Nephron progenitor cell (in vitro differentiated cells): ENCODE results near the gene ERICH3.

Experiments used
- DNase-seq: peaks from one replicate; pipeline ENCODE4 v3.0.0; 2021
- H3K27ac Mint-ChIP-seq: 2 replicates; pipeline ENCODE4 v1.8.0; 2021; ENCODE audit warnings: mild to moderate bottlenecking, moderate library complexity, mixed read lengths
- H3K27me3 Mint-ChIP-seq: 2 replicates; pipeline ENCODE4 v1.8.0; 2021; ENCODE audit warnings: mild to moderate bottlenecking, low read depth, mixed read lengths; ENCODE audit not compliant: poor library complexity
- H3K36me3 Mint-ChIP-seq: 2 replicates; pipeline ENCODE4 v1.8.0; 2021; ENCODE audit warnings: low read depth, mixed read lengths
- H3K4me1 Mint-ChIP-seq: 2 replicates; pipeline ENCODE4 v1.8.0; 2021; ENCODE audit warnings: mixed read lengths
- H3K4me3 Mint-ChIP-seq: 2 replicates; pipeline ENCODE4 v1.8.0; 2021; ENCODE audit warnings: mild to moderate bottlenecking, moderate library complexity, mixed read lengths
- H3K9me3 Mint-ChIP-seq: 2 replicates; pipeline ENCODE4 v1.8.0; 2021; ENCODE audit warnings: mild to moderate bottlenecking, moderate library complexity, mixed read lengths
- TF ChIP-seq, protein P1 (sequence below): fragments of 200-600 bp; sonication (generic); IDR thresholded peaks from 2 replicates; pipeline ENCODE4 v1.5.0; 2021; ENCODE audit warnings: antibody characterized with exemption

The ERICH3 gene

DNA sequence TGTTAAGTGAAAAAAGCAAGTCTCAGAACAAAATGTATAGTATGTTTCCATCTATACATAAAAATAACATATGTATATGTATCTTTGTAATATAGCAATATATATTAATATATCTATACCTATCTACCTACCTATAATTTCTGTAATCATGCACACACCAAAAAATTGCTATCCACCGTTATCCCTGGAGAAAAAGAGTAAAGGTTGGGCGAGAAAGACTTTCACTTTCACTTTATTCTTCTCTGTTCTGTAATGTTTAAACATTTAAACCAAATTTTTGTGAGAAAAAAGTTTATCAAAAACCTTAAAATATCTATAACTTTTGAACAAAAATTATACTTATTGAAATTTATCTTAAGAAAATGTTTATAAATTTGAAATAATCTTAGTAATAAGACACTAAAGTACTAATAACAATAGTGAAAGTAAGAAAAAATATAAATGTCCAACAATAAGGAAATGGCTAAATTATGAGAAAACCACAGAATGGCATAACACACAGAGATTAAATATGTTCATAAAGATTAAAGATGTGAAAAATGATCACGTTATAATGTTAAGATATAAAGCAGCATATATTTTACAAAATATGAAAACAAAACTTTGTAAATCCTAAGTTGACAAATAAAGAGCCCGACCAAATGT, 87.2 kb downstream of the ERICH3 start:
- no peak for DNase-seq
- Mint-ChIP-seq H3K27me3 (no peaks in the 10 kb centered on the region), H3K9me3 (no peaks in the 10 kb centered on the region), H3K4me1 (no peaks in the 10 kb centered on the region), H3K36me3 (no peaks in the 10 kb centered on the region), H3K4me3 (no peak overlapping the region), H3K27ac (no peak overlapping the region)
- TF ChIP-seq, protein P1, sequence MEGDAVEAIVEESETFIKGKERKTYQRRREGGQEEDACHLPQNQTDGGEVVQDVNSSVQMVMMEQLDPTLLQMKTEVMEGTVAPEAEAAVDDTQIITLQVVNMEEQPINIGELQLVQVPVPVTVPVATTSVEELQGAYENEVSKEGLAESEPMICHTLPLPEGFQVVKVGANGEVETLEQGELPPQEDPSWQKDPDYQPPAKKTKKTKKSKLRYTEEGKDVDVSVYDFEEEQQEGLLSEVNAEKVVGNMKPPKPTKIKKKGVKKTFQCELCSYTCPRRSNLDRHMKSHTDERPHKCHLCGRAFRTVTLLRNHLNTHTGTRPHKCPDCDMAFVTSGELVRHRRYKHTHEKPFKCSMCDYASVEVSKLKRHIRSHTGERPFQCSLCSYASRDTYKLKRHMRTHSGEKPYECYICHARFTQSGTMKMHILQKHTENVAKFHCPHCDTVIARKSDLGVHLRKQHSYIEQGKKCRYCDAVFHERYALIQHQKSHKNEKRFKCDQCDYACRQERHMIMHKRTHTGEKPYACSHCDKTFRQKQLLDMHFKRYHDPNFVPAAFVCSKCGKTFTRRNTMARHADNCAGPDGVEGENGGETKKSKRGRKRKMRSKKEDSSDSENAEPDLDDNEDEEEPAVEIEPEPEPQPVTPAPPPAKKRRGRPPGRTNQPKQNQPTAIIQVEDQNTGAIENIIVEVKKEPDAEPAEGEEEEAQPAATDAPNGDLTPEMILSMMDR = no peak

GRCh38 chr1:74584185-74584584, 89.4 kb downstream of the ERICH3 start:
- Mint-ChIP-seq H3K27ac (no peak overlapping the region), H3K36me3 (no peaks in the 10 kb centered on the region), H3K27me3 (no peaks in the 10 kb centered on the region), H3K4me1 (no peaks in the 10 kb centered on the region), H3K9me3 (no peaks in the 10 kb centered on the region), H3K4me3 (no peak overlapping the region)
- TF ChIP-seq, protein P1 = no peak
- DNase-seq = no peak

DNA sequence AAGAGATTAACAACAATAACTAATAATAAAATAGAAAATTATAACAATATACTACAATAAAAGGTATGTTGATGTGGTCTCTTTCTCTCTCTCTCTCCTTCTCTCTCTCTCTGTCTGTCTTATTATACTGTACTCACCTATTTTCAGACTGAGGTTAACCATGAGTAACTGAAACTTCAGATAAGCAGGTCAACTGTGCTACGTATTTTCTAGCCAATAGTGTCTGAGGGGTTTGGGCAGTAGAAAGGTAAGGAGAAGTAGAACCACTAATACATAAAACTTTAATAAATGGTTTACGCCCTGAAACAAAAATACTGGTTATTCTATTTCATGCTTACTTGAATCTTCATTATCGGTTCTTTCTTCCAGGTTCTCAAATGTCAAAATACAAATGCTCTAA, 90.2 kb downstream of the ERICH3 start:
- Mint-ChIP-seq H3K27ac (no peak overlapping the region), H3K27me3 (no peaks in the 10 kb centered on the region), H3K36me3 (no peaks in the 10 kb centered on the region), H3K9me3 (no peaks in the 10 kb centered on the region), H3K4me3 (no peak overlapping the region), H3K4me1 (no peaks in the 10 kb centered on the region)
- no peak for DNase-seq
- TF ChIP-seq, protein P1 = no peak

- Mint-ChIP-seq H3K27ac (no peak overlapping the region), H3K4me1 (no peaks in the 10 kb centered on the region), H3K9me3 (no peaks in the 10 kb centered on the region), H3K4me3 (no peak overlapping the region), H3K27me3 (no peaks in the 10 kb centered on the region), H3K36me3 (no peaks in the 10 kb centered on the region)
- no peak for DNase-seq
- TF ChIP-seq, protein P1 = no peak
Observed at GRCh38 chr1:74579425-74579824, 94.2 kb downstream of the ERICH3 start.

GRCh38 chr1:74578101-74578500, 95.5 kb downstream of the ERICH3 start:
- Mint-ChIP-seq H3K9me3 (no peaks in the 10 kb centered on the region), H3K4me1 (no peaks in the 10 kb centered on the region), H3K36me3 (no peaks in the 10 kb centered on the region), H3K27me3 (no peaks in the 10 kb centered on the region), H3K27ac (no peak overlapping the region), H3K4me3 (no peak overlapping the region)
- no peak for DNase-seq
- TF ChIP-seq, protein P1 = no peak

DNA sequence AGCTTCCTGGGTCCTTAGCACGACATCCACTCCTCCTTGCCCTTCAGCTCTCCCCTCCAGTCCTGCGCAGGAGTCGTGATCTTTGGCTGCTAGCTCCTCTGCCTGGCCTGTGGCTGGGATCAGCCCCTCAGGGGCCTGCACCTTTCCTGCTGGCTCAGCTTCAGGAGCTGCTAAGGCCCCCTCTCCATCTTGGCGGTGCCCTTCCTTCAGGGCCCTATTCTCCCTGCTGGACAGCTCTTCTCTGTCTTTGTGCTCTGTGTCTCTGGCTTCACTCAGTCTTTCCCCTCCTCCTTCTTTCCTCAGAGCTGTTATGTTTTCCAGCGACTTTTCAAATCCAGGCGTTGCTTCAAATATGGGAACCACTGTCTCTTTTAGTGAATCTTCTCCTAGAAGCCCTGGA, 101.7 kb downstream of the ERICH3 start:
- TF ChIP-seq, protein P1 = no peak
- Mint-ChIP-seq H3K27ac (no peak overlapping the region), H3K4me1 (no peaks in the 10 kb centered on the region), H3K36me3 (no peaks in the 10 kb centered on the region), H3K4me3 (no peak overlapping the region), H3K27me3 (no peaks in the 10 kb centered on the region), H3K9me3 (no peaks in the 10 kb centered on the region)
- peak; percentile 6 for DNase-seq
